HepG2 (cell line): ENCODE results near the gene RTEL1. TPM values are rescaled to one million over a fixed set of nuclear protein-coding genes. Genes with fewer than 3 reads are reported as not detected.
A peak's percentile ranks its signal among the peaks of the same experiment; 100 is the strongest.

Source experiments
- DNMT1 ChIP-seq: sonication (generic); formaldehyde crosslinking; IDR thresholded peaks from 2 replicates; pipeline ENCODE4 v1.5.1; 2020; ENCODE audit warnings: mild to moderate bottlenecking, missing genetic modification reagents
- EED ChIP-seq: sonication (generic); formaldehyde crosslinking; IDR thresholded peaks from 2 replicates; pipeline ENCODE4 v1.5.0; 2020; ENCODE audit warnings: mild to moderate bottlenecking, missing genetic modification reagents
- MYC ChIP-seq: sonication (generic); formaldehyde crosslinking; IDR thresholded peaks from 2 replicates; pipeline ENCODE4 v1.9.0; 2021; ENCODE audit warnings: missing genetic modification reagents, borderline replicate concordance
- RBM22 ChIP-seq: fragments of 200-400 bp; formaldehyde crosslinking; optimal IDR thresholded peaks from 2 replicates; pipeline ENCODE3; 2017; ENCODE audit warnings: mild to moderate bottlenecking, low read length, moderate library complexity
- U2AF1 ChIP-seq: fragments of 200-400 bp; formaldehyde crosslinking; optimal IDR thresholded peaks from 2 replicates; pipeline ENCODE3; 2017; ENCODE audit warnings: mild to moderate bottlenecking, low read depth, low read length
- ZFP36 ChIP-seq: fragments of 150-350 bp; IDR thresholded peaks from 2 replicates; pipeline ENCODE4 v1.6.1; 2018; ENCODE audit warnings: borderline replicate concordance, low read length, low read depth; ENCODE audit not compliant: partially characterized antibody
- ZNF124 ChIP-seq: sonication (generic); formaldehyde crosslinking; IDR thresholded peaks from 2 replicates; pipeline ENCODE4 v1.4.0; 2020; ENCODE audit warnings: missing genetic modification reagents
- ZNF143 ChIP-seq: sonication (generic); formaldehyde crosslinking; IDR thresholded peaks from 2 replicates; pipeline ENCODE4 v1.4.0; 2020; ENCODE audit warnings: missing genetic modification reagents
- ZNF263 ChIP-seq: sonication (generic); formaldehyde crosslinking; IDR thresholded peaks from 2 replicates; pipeline ENCODE4 v1.4.0; 2020; ENCODE audit warnings: missing genetic modification reagents
- ZNF326 ChIP-seq: sonication (generic); formaldehyde crosslinking; IDR thresholded peaks from 2 replicates; pipeline ENCODE4 v1.4.0; 2020; ENCODE audit warnings: missing genetic modification reagents, borderline replicate concordance
- polyA plus RNA-seq, 8 experiments: library from polyadenylated mRNA; depleted of rRNA in 3 of 8; stranded (reverse) in 7 of 8; unstranded in 1 of 8; fragments of >200 nt; fragmentation: Illumina TruSeq in 4 of 8; extraction: Trizol in 4 of 8; gene quantifications; 2 replicates each; pipeline versions ENCODE4 v1.2.1 to v1.2.3, GENCODE V29; 2011 to 2016; ENCODE audit warnings: low read depth in 4 of 8, missing spikeins in 1 of 8, mixed read lengths in 1 of 8; ENCODE audit not compliant: insufficient read depth in 1 of 8
- total RNA-seq, 5 experiments: library from RNA; depleted of rRNA; stranded (reverse); fragments of >200 nt; fragmentation: Illumina TruSeq; extraction: Trizol; gene quantifications; 2 replicates each; pipeline ENCODE4 v1.2.3, GENCODE V29; 2016; ENCODE audit warnings: low read depth in 1 of 5
- TF ChIP-seq, protein P1 (sequence below): sonication (generic); formaldehyde crosslinking; IDR thresholded peaks from 2 replicates; pipeline ENCODE4 v1.8.0; 2022; ENCODE audit warnings: missing genetic modification reagents, mild to moderate bottlenecking, moderate library complexity, borderline replicate concordance

RTEL1 gene
- total and polyA plus RNA-seq, 2 of the 13 experiments (the other 11 are each of a cell fraction or from before 2014, with no cell fraction given), result 21.8 to 36.4 TPM

DNA sequence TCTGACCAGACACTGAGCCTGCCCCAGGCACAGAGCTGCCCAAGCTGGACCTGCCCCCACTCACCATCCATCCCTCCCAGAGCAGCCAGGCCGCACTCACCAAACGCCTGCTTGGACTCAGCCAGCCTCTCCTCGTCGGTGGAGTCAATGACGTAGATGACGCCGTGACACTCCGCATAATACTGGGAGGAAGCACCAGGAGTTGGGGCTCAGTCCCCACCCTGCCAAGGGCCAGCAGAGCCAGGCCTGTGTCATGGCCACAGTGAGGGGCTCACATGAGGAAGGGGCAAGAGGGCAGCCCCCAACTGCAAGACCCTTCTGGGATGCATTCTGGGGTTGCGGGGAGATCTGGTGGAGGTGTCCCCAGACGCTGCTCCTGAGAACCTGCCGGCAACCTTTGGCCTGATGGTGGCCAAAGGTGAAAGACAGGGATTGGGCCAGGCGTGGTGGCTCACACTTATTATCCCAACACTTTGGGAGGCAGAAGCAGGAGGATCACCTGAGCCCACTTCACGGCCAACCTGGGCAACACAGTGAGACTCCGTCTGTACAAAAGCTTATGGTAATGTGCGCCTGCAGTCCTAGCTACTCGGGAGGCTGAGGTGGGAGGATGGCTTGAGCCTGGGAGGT lies 44.0 kb downstream of the RTEL1 start (continued):
- TF ChIP-seq ZNF124 (CRISPR knock-in tag), result no peak
- no peak for TF ChIP-seq ZFP36
- peak; percentile 10; the same call in 1 of the 2 replicates for TF ChIP-seq ZNF143 (CRISPR knock-in tag)
- 0 out of 2 replicates have a peak, but pooled peaks have one; percentile 5 for TF ChIP-seq MYC (CRISPR knock-in tag)
- TF ChIP-seq, protein P1, sequence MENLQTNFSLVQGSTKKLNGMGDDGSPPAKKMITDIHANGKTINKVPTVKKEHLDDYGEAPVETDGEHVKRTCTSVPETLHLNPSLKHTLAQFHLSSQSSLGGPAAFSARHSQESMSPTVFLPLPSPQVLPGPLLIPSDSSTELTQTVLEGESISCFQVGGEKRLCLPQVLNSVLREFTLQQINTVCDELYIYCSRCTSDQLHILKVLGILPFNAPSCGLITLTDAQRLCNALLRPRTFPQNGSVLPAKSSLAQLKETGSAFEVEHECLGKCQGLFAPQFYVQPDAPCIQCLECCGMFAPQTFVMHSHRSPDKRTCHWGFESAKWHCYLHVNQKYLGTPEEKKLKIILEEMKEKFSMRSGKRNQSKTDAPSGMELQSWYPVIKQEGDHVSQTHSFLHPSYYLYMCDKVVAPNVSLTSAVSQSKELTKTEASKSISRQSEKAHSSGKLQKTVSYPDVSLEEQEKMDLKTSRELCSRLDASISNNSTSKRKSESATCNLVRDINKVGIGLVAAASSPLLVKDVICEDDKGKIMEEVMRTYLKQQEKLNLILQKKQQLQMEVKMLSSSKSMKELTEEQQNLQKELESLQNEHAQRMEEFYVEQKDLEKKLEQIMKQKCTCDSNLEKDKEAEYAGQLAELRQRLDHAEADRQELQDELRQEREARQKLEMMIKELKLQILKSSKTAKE (CRISPR knock-in tag), result no peak
- peak; percentile 65 for TF ChIP-seq RBM22
- TF ChIP-seq ZNF326 (CRISPR knock-in tag), result peak; percentile 70; the same call in 1 of the 2 replicates
- TF ChIP-seq ZNF263 (CRISPR knock-in tag), result no peak
- TF ChIP-seq DNMT1 (CRISPR knock-in tag), result 0 out of 2 replicates have a peak, but pooled peaks have one; percentile 74
- 0 out of 2 replicates have a peak, but pooled peaks have one; percentile 34 for TF ChIP-seq EED
- no peak for TF ChIP-seq U2AF1
